Mesendoderm (in vitro differentiated cells): Measurements from ENCODE around the gene ZC3H7B. TPM values are rescaled to one million over a fixed set of nuclear protein-coding genes. Genes with fewer than 3 reads are reported as not detected.

Experiments
- DNase-seq: peaks from one replicate; pipeline ENCODE4 v3.0.0; 2013
- H2AK5ac ChIP-seq: 2 replicates; pipeline ENCODE4 v1.6.1; 2013; ENCODE audit warnings: low read length, inconsistent platforms
- H2BK120ac ChIP-seq: 2 replicates; pipeline ENCODE4 v1.6.1; 2013; ENCODE audit warnings: low read depth, mild to moderate bottlenecking, low read length, moderate library complexity, mixed read lengths
- H2BK15ac ChIP-seq: replicated peaks from 2 replicates; pipeline ENCODE4 v1.6.1; 2013; ENCODE audit warnings: low read depth, mild to moderate bottlenecking, moderate library complexity
- H2BK5ac ChIP-seq: 2 replicates; pipeline ENCODE4 v1.6.1; 2013; ENCODE audit warnings: low read length, inconsistent platforms
- H3K18ac ChIP-seq: 2 replicates; pipeline ENCODE4 v1.6.1; 2013; ENCODE audit warnings: mild to moderate bottlenecking, low read length, mixed read lengths
- H3K23ac ChIP-seq: one replicate; pipeline ENCODE4 v1.6.1; 2013; ENCODE audit warnings: low read length
- H3K27ac ChIP-seq: 2 replicates; pipeline ENCODE4 v1.5.1; 2013; ENCODE audit warnings: low read depth, mild to moderate bottlenecking, inconsistent platforms, low read length, moderate library complexity
- H3K27me3 ChIP-seq: 2 replicates; pipeline ENCODE4 v1.6.1; 2013; ENCODE audit warnings: low read length, control low read depth, mild to moderate bottlenecking, inconsistent platforms; ENCODE audit not compliant: insufficient read depth, poor library complexity
- H3K36me3 ChIP-seq: 2 replicates; pipeline ENCODE4 v1.6.1; 2013; ENCODE audit warnings: low read length, inconsistent platforms; ENCODE audit not compliant: control insufficient read depth, insufficient read depth
- H3K4ac ChIP-seq: one replicate; pipeline ENCODE4 v1.6.1; 2013; ENCODE audit warnings: low read depth, mild to moderate bottlenecking, low read length, moderate library complexity
- H3K4me1 ChIP-seq: 2 replicates; pipeline ENCODE4 v1.6.1; 2013; ENCODE audit warnings: low read depth, low read length, inconsistent platforms; ENCODE audit not compliant: control insufficient read depth
- H3K4me2 ChIP-seq: 2 replicates; pipeline ENCODE4 v1.6.1; 2013; ENCODE audit warnings: low read length
- H3K4me3 ChIP-seq: 2 replicates; pipeline ENCODE4 v1.5.1; 2013; ENCODE audit warnings: mild to moderate bottlenecking, low read length
- H3K56ac ChIP-seq: one replicate; pipeline ENCODE4 v1.6.1; 2013; ENCODE audit warnings: low read length
- H3K79me1 ChIP-seq: 2 replicates; pipeline ENCODE4 v1.6.1; 2013; ENCODE audit warnings: low read length, inconsistent platforms
- H3K79me2 ChIP-seq: 2 replicates; pipeline ENCODE4 v1.6.1; 2013; ENCODE audit warnings: mild to moderate bottlenecking, low read length; ENCODE audit not compliant: control insufficient read depth, insufficient read depth
- H3K9ac ChIP-seq: 2 replicates; pipeline ENCODE4 v1.6.1; 2013; ENCODE audit warnings: low read length, inconsistent platforms
- H4K5ac ChIP-seq: one replicate; pipeline ENCODE4 v1.6.1; 2013; ENCODE audit warnings: low read length
- H4K8ac ChIP-seq: one replicate; pipeline ENCODE4 v1.6.1; 2013; ENCODE audit warnings: low read depth, mild to moderate bottlenecking, control low read depth, low read length, moderate library complexity
- WGBS: extraction: QIAGEN DNeasy Blood & Tissue Kit; methylation state at CpG from one replicate; pipeline ENCODE4 v1.1.7; 2013; ENCODE audit warnings: low lambda C conversion rate, missing lambda C conversion rate; ENCODE audit not compliant: insufficient coverage; ENCODE audit errors: extremely low coverage; 5-methylcytosine and 5-hydroxymethylcytosine counted together
- polyA plus RNA-seq, 2 experiments: library from polyadenylated mRNA; stranded (reverse); fragments of 200-250 nt; gene quantifications; one replicate each; pipeline ENCODE4 v1.2.3, GENCODE V29; 2013

The ZC3H7B gene, protein sequence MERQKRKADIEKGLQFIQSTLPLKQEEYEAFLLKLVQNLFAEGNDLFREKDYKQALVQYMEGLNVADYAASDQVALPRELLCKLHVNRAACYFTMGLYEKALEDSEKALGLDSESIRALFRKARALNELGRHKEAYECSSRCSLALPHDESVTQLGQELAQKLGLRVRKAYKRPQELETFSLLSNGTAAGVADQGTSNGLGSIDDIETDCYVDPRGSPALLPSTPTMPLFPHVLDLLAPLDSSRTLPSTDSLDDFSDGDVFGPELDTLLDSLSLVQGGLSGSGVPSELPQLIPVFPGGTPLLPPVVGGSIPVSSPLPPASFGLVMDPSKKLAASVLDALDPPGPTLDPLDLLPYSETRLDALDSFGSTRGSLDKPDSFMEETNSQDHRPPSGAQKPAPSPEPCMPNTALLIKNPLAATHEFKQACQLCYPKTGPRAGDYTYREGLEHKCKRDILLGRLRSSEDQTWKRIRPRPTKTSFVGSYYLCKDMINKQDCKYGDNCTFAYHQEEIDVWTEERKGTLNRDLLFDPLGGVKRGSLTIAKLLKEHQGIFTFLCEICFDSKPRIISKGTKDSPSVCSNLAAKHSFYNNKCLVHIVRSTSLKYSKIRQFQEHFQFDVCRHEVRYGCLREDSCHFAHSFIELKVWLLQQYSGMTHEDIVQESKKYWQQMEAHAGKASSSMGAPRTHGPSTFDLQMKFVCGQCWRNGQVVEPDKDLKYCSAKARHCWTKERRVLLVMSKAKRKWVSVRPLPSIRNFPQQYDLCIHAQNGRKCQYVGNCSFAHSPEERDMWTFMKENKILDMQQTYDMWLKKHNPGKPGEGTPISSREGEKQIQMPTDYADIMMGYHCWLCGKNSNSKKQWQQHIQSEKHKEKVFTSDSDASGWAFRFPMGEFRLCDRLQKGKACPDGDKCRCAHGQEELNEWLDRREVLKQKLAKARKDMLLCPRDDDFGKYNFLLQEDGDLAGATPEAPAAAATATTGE
- 38.1 TPM for polyA plus RNA-seq (2013, experiment 1 of 2)
- polyA plus RNA-seq (2013, experiment 2 of 2), result 38.8 TPM

DNA sequence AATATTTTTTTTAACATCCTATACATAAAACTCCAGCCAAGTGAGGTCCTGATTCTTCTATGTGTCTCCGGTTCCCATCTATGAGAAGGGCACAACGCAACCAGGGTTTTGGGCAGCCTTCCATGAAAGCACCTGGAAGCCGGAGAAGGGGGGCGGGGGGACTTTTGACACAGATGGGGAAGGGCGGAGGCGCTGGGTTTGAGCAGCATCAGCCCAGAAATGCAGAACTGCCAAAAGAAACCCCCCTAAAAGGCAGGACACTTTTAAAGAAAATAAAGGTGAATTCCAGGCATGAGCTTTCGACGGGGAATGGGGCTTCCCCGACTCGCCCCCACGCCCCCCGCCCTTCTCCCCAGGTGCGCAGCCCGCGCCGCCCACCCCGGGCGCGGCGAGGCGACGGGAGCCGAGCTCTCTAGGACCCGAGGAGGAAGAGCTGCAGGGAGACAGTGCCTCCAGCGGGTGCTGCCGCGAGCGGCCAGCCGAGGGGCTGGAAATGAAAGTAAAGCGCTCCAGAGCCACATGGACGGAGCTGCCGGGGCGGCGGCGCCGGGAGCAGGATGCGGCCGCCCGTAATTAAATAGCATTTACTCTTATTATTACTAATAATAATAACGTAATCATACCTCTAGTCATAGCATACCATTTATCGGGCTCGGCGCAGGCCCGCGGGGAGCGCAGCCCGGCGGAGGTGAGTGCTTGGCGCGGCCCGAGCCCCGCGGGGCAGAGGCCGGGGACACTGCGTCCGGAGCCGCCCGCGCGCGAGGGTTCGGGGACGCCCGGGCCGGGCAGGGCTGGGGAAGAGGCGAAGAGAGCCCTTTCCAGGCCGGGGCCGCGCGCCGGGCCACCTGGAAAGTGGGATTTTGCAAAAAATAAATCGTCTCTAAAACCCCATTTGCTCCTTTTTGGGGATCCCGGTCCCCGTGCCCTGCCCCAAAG is at the start of gene ZC3H7B:
TSS of gene ZC3H7B (plus strand) at position 441 of the 936 bp plus-strand sequence. CDS start 19,136 bp downstream, outside the sequence.
- DNase-seq, result peak; percentile 92
- H2BK15ac ChIP-seq, result no peak within 1 kb of the TSS
- peak within 1 kb of the TSS; percentile 84 for H3K4me3 ChIP-seq
- peak within 1 kb of the TSS; percentile 99 for H3K18ac ChIP-seq
- peak within 1 kb of the TSS; percentile 40 for H3K4me2 ChIP-seq
- H2BK5ac ChIP-seq, result no peak within 1 kb of the TSS
- H3K56ac ChIP-seq, result peak within 1 kb of the TSS; percentile 89
- H4K8ac ChIP-seq, result peak within 1 kb of the TSS; percentile 99
- no peaks in the 10 kb centered on the region for H3K36me3 ChIP-seq
- H2AK5ac ChIP-seq, result no peak within 1 kb of the TSS
- H3K27me3 ChIP-seq, result no peaks in the 10 kb centered on the region
- peak within 1 kb of the TSS; percentile 76 for H2BK120ac ChIP-seq
- no CpG with 5 or more reads among the region's 74 CpGs for WGBS
- peak within 1 kb of the TSS; percentile 99 for H3K4ac ChIP-seq
- peak within 1 kb of the TSS; percentile 89 for H3K9ac ChIP-seq
- no peak within 1 kb of the TSS for H3K23ac ChIP-seq
- peaks cover 35% of the 10 kb centered on the region for H3K79me2 ChIP-seq
- H3K4me1 ChIP-seq, result peaks cover 7% of the 10 kb centered on the region
- H3K79me1 ChIP-seq, result peaks cover 10% of the 10 kb centered on the region
- peak within 1 kb of the TSS; percentile 73 for H3K27ac ChIP-seq
- H4K5ac ChIP-seq, result no peak within 1 kb of the TSS

DNA sequence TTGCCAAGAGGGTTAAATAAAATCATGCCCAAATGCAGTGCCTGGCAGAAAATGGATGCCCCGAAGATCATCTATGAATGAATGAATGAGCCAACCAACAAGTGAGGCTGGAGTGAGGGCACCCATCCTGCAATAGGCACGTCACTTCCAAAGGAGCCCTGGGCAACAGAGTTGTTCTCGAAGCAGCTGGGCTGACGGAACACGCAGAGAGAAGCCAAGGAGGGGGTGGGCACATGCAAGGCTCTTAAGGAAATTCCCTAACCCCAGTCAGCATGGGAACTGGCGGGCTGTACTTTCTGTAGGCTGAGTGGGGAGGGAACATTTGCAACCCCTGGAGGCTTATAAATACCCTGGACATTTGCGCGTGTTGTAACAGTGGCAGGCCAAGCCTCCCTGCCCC is 49.0 kb upstream of the ZC3H7B start:
- H3K18ac ChIP-seq, result no peak overlapping the region
- H3K4me1 ChIP-seq, result peaks cover 2% of the 10 kb centered on the region
- H3K36me3 ChIP-seq, result peaks cover 48% of the 10 kb centered on the region
- H3K27me3 ChIP-seq, result no peaks in the 10 kb centered on the region
- H3K4me2 ChIP-seq, result no peak overlapping the region
- H3K79me1 ChIP-seq, result no peaks in the 10 kb centered on the region
- no peak overlapping the region for H2AK5ac ChIP-seq
- H2BK15ac ChIP-seq, result no peak overlapping the region
- no peak for DNase-seq
- H4K5ac ChIP-seq, result no peak overlapping the region
- H3K4me3 ChIP-seq, result no peak overlapping the region
- H2BK120ac ChIP-seq, result no peak overlapping the region
- H4K8ac ChIP-seq, result no peak overlapping the region
- H2BK5ac ChIP-seq, result no peak overlapping the region
- no peak overlapping the region for H3K56ac ChIP-seq
- no CpG with 5 or more reads among the region's 8 CpGs for WGBS
- no peak overlapping the region for H3K4ac ChIP-seq
- no peak overlapping the region for H3K9ac ChIP-seq
- H3K27ac ChIP-seq, result no peak overlapping the region
- no peaks in the 10 kb centered on the region for H3K79me2 ChIP-seq
- H3K23ac ChIP-seq, result no peak overlapping the region

DNA sequence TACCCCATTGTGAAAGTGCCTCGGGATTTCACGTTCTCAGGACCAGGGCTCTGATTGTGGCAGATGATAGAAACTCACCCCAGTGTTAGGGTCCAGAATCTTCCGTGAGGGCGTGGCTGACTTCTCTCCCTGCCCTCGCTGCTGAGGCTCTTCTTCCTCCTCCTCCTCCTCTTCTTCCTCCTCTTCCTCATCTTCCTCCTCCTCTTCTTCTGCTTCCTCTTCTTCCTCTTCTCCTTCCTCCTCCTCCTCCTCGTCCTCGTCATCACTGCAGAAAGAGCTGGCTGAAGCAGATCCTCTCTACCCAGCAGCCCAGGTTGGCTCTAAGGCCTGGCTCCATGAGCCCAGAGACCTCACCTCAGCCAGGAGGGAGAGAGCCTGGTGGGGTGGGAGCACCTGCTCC is 47.1 kb upstream of the ZC3H7B start:
- peaks cover 42% of the 10 kb centered on the region for H3K36me3 ChIP-seq

DNA sequence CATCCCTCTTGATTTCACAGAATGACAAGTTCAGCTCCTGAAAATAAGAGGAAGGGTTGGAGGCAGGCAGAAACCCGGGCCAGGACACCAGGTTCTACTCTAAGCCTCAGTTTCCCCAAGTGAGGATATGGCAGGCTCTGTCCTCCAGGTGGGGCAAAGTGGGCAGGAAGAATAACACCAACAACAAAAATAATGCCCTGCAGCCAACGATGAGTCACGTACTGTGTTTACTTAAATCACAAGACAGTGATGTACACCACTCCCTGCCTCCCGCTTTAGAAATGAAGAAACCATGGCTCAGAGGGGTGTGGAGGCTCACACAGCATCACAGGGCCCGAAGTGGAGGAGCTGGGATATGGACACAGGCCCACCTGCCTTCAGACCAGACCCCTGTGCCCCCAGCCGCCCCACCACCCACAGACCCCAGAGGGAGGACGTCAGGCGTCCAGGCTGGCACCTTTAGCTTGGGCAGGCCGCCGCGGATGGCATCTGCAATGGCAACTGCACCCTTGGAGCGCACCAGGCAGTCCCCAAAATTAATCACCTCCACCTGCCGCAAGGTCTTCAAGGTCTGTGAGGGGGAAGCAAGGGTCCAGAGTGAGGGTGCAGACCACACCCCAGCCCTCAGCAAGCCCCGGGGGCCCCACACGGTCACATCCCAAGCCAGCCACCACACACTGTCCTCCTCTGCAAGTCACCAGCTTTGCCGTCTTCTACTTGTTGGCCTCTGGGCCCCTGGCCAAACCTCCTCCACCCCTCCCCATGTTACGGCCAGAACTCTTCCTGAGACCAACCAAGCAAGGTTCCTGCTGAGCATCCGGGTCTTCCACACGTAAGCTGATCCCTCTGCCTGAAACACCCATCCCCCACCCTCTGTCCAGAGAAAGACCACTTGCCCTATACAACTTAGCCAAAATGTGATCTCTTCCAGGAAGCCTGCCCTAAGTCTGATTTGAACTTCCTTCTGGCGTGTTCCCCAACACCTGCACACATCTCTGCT is 44.8 kb upstream of the ZC3H7B start:
- Histone ChIP-seq H3K4me3 (no peak overlapping the region), H3K9ac (no peak overlapping the region), H3K4ac (no peak overlapping the region), H3K79me2 (no peaks in the 10 kb centered on the region), H4K8ac (no peak overlapping the region), H3K36me3 (peaks cover 34% of the 10 kb centered on the region), H3K79me1 (peaks cover 2% of the 10 kb centered on the region), H2BK5ac (no peak overlapping the region), H2BK120ac (no peak overlapping the region), H3K18ac (no peak overlapping the region), H3K27me3 (no peaks in the 10 kb centered on the region), H4K5ac (no peak overlapping the region), H3K4me2 (no peak overlapping the region), H3K23ac (no peak overlapping the region), H3K56ac (no peak overlapping the region), H3K4me1 (peaks cover 2% of the 10 kb centered on the region), H2BK15ac (no peak overlapping the region), H3K27ac (no peak overlapping the region), H2AK5ac (no peak overlapping the region)
- WGBS, result no CpG with 5 or more reads among the region's 20 CpGs
- peak; percentile 50 for DNase-seq

More for the DNA sequence above, 47.1 kb upstream of the ZC3H7B start:
- no peak overlapping the region for H2BK5ac ChIP-seq
- no peak overlapping the region for H3K56ac ChIP-seq
- no peak overlapping the region for H3K9ac ChIP-seq
- no peaks in the 10 kb centered on the region for H3K27me3 ChIP-seq
- no peak for DNase-seq
- peaks cover 2% of the 10 kb centered on the region for H3K79me1 ChIP-seq
- H3K27ac ChIP-seq, result no peak overlapping the region
- H3K4ac ChIP-seq, result no peak overlapping the region
- no peak overlapping the region for H3K4me3 ChIP-seq
- no peak overlapping the region for H2BK120ac ChIP-seq
- no peak overlapping the region for H2BK15ac ChIP-seq
- WGBS, result no CpG with 5 or more reads among the region's 7 CpGs
- H3K23ac ChIP-seq, result no peak overlapping the region
- H4K5ac ChIP-seq, result no peak overlapping the region
- H3K18ac ChIP-seq, result no peak overlapping the region
- H2AK5ac ChIP-seq, result no peak overlapping the region
- peaks cover 2% of the 10 kb centered on the region for H3K4me1 ChIP-seq
- H3K4me2 ChIP-seq, result no peak overlapping the region
- H3K79me2 ChIP-seq, result no peaks in the 10 kb centered on the region
- H4K8ac ChIP-seq, result no peak overlapping the region
